ENCODE measurements around the gene SYP. TPM values are rescaled to one million over a fixed set of nuclear protein-coding genes. Genes with fewer than 3 reads are reported as not detected.

SYP gene
- total RNA-seq, 1 donor: not detected

GRCh38 chrX:49192722-49193328 is 7.2 kb downstream of the SYP start:
- peak; percentile 63 for TF ChIP-seq CTCF (IDR thresholded peaks at IDR 0.05; ENCODE audit: insufficient read depth, low read depth, low read length)
- no peak for DNase-seq (ENCODE audit: low read depth)
- H3K4me3 ChIP-seq (ENCODE audit: low read depth, low read length): no peak overlapping the region

- DNase-seq (ENCODE audit: low read depth): no peak
- no peak for TF ChIP-seq CTCF (IDR thresholded peaks at IDR 0.05; ENCODE audit: insufficient read depth, low read depth, low read length)
Measured at GRCh38 chrX:49191574-49192011, 8.4 kb downstream of the SYP start.

GRCh38 chrX:49190821-49191573 is 9.0 kb downstream of the SYP start:
- peak overlapping the region; percentile 75 for H3K4me3 ChIP-seq (ENCODE audit: low read depth, low read length)
- peak; percentile 99 for DNase-seq (ENCODE audit: low read depth)
- TF ChIP-seq CTCF (IDR thresholded peaks at IDR 0.05; ENCODE audit: insufficient read depth, low read depth, low read length): no peak

More at GRCh38 chrX:49191574-49192011, 8.4 kb downstream of the SYP start:
- H3K4me3 ChIP-seq (ENCODE audit: low read depth, low read length): peak overlapping the region; percentile 75

GRCh38 chrX:49189606-49190005 is 10.4 kb downstream of the SYP start:
- TF ChIP-seq CTCF (IDR thresholded peaks at IDR 0.05; ENCODE audit: insufficient read depth, low read depth, low read length): no peak
- no peak for DNase-seq (ENCODE audit: low read depth)
- peak overlapping the region; percentile 29 for H3K4me3 ChIP-seq (ENCODE audit: low read depth, low read length)

- DNase-seq (ENCODE audit: low read depth): no peak
- no peak overlapping the region for H3K4me3 ChIP-seq (ENCODE audit: low read depth, low read length)
Measured at GRCh38 chrX:49188468-49189076, 11.4 kb downstream of the SYP start.

GRCh38 chrX:49187526-49187925 is 12.5 kb downstream of the SYP start:
- no peak for TF ChIP-seq CTCF (IDR thresholded peaks at IDR 0.05; ENCODE audit: insufficient read depth, low read depth, low read length)
- H3K4me3 ChIP-seq (ENCODE audit: low read depth, low read length): no peak overlapping the region
- no peak for DNase-seq (ENCODE audit: low read depth)

More at GRCh38 chrX:49188468-49189076, 11.4 kb downstream of the SYP start:
- TF ChIP-seq CTCF (IDR thresholded peaks at IDR 0.05; ENCODE audit: insufficient read depth, low read depth, low read length): no peak
